ENCODE results near the gene MYO7B. TPM values are rescaled to one million over a fixed set of nuclear protein-coding genes. Genes with fewer than 3 reads are reported as not detected.

The MYO7B gene
- total RNA-seq, 1 experiment from 2014 or later: 0.05 TPM

DNA sequence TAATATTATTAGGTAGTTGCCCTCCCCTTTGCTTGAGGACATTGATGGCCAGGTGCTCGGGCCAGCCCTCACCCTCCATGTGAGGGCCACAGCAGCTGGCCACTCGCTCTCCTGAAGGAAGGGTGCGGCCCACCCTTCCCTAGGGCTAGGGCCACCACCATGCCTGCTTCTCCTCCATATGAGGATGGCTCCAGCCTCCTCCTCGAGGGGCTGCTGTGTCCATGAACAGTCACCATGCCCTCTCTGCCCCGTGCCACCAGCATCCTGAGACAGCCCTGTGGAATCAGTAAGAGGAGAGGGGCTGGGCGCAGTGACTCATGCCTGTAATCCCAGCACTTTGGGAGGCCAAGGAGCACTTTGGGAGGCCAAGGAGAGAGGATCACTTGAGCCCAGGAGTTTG is 112.8 kb downstream of the MYO7B start:
- TF ChIP-seq, protein P1, sequence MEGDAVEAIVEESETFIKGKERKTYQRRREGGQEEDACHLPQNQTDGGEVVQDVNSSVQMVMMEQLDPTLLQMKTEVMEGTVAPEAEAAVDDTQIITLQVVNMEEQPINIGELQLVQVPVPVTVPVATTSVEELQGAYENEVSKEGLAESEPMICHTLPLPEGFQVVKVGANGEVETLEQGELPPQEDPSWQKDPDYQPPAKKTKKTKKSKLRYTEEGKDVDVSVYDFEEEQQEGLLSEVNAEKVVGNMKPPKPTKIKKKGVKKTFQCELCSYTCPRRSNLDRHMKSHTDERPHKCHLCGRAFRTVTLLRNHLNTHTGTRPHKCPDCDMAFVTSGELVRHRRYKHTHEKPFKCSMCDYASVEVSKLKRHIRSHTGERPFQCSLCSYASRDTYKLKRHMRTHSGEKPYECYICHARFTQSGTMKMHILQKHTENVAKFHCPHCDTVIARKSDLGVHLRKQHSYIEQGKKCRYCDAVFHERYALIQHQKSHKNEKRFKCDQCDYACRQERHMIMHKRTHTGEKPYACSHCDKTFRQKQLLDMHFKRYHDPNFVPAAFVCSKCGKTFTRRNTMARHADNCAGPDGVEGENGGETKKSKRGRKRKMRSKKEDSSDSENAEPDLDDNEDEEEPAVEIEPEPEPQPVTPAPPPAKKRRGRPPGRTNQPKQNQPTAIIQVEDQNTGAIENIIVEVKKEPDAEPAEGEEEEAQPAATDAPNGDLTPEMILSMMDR (IDR thresholded peaks at IDR 0.05; ENCODE audit: unreplicated experiment): no peak
- no peak overlapping the region for H3K27ac Mint-ChIP-seq (ENCODE audit: unreplicated experiment)
- H3K4me3 Mint-ChIP-seq (ENCODE audit: low read depth, unreplicated experiment): no peak overlapping the region
- DNase-seq: no peak
- intact Hi-C loops (cut with micrococcal nuclease; ENCODE audit: unreplicated experiment): loop anchor here (5.0 kb wide), 1 partner anchor 451 kb away; no protein-coding TSS in a partner anchor
- no peaks in the 10 kb centered on the region for H3K9me3 Mint-ChIP-seq (ENCODE audit: low read depth, unreplicated experiment)
- CTCF ChIA-PET: no interaction called here
- H3K36me3 Mint-ChIP-seq (ENCODE audit: insufficient read depth, unreplicated experiment): no peaks in the 10 kb centered on the region
- H3K4me1 Mint-ChIP-seq (ENCODE audit: low read depth, unreplicated experiment): no peaks in the 10 kb centered on the region
- no TSS peak for BruUV-seq (replicated peaks)
- H3K27me3 Mint-ChIP-seq (ENCODE audit: unreplicated experiment): peaks cover 26% of the 10 kb centered on the region

DNA sequence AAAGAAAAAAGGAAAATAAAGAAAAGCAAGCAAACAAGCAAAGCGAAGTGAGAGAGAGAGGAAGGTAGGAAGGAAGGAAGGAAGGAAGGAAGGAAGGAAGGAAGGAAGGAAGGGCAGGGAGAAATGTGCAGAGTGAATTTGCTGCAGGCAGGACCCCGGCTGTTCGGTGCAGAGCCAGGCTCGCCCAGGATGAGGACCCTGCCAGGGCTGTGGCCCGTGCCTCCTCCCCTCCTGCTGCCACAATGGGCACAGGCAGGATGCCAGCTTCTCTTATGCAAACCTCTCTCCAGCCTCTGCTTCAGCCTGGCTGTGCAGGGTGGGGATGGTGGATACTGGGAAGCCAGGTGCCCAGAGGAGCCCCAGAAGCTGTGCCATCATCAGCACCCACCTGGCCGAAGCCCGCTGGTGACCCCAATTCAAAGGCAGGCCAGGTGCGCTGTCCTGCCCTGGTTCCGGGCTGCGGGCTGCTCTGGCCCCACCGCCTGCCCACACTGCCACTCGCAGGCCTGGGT is 113.7 kb downstream of the MYO7B start:
- TF ChIP-seq, protein P1 (IDR thresholded peaks at IDR 0.05; ENCODE audit: unreplicated experiment): no peak
- H3K9me3 Mint-ChIP-seq (ENCODE audit: low read depth, unreplicated experiment): no peaks in the 10 kb centered on the region
- no peaks in the 10 kb centered on the region for H3K36me3 Mint-ChIP-seq (ENCODE audit: insufficient read depth, unreplicated experiment)
- BruUV-seq (replicated peaks): no TSS peak
- H3K27ac Mint-ChIP-seq (ENCODE audit: unreplicated experiment): no peak overlapping the region
- no peak for DNase-seq
- H3K4me3 Mint-ChIP-seq (ENCODE audit: low read depth, unreplicated experiment): no peak overlapping the region
- intact Hi-C loops (cut with micrococcal nuclease; ENCODE audit: unreplicated experiment): loop anchor here (1.0 to 5.0 kb wide), 2 partner anchors 58 to 452 kb away; no protein-coding TSS in a partner anchor
- H3K4me1 Mint-ChIP-seq (ENCODE audit: low read depth, unreplicated experiment): no peaks in the 10 kb centered on the region
- CTCF ChIA-PET: interaction anchor here (1.1 to 2.3 kb wide), 2 partner anchors 58 to 170 kb away, joined by 3 to 17 read pairs; no protein-coding TSS in a partner anchor
- peaks cover 34% of the 10 kb centered on the region for H3K27me3 Mint-ChIP-seq (ENCODE audit: unreplicated experiment)

DNA sequence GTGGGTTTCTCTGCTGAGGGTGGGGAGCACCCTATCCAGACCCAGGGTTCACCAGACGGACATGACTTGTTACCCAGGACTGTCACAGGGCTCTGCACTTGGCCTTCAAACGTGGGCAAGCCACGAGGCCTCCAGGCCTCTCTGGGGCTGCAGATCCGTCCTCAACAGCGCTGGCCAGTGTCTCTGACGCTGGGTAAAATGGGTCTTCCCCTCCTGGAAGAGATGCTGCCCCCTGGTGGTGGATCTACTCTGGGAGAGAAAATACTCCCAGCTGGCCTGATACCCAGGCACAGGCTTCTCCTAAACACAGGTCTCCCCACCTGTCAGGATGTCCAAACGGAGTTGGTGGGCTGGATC is 114.2 kb downstream of the MYO7B start:
- Mint-ChIP-seq H3K36me3 (ENCODE audit: insufficient read depth, unreplicated experiment) (no peaks in the 10 kb centered on the region), H3K9me3 (ENCODE audit: low read depth, unreplicated experiment) (no peaks in the 10 kb centered on the region), H3K4me3 (ENCODE audit: low read depth, unreplicated experiment) (no peak overlapping the region), H3K27me3 (ENCODE audit: unreplicated experiment) (peaks cover 39% of the 10 kb centered on the region), H3K27ac (ENCODE audit: unreplicated experiment) (no peak overlapping the region), H3K4me1 (ENCODE audit: low read depth, unreplicated experiment) (no peaks in the 10 kb centered on the region)
- TF ChIP-seq, protein P1 (IDR thresholded peaks at IDR 0.05; ENCODE audit: unreplicated experiment): peak; percentile 80
- no TSS peak for BruUV-seq (replicated peaks)
- peak; percentile 92 for DNase-seq
- CTCF ChIA-PET: interaction anchor here (1.1 to 2.3 kb wide), 3 partner anchors 58 to 453 kb away, joined by 3 to 17 read pairs (median 6); no protein-coding TSS in a partner anchor
- intact Hi-C loops (cut with micrococcal nuclease; ENCODE audit: unreplicated experiment): loop anchor here (1.0 to 5.0 kb wide), 2 partner anchors 58 to 452 kb away; no protein-coding TSS in a partner anchor

DNA sequence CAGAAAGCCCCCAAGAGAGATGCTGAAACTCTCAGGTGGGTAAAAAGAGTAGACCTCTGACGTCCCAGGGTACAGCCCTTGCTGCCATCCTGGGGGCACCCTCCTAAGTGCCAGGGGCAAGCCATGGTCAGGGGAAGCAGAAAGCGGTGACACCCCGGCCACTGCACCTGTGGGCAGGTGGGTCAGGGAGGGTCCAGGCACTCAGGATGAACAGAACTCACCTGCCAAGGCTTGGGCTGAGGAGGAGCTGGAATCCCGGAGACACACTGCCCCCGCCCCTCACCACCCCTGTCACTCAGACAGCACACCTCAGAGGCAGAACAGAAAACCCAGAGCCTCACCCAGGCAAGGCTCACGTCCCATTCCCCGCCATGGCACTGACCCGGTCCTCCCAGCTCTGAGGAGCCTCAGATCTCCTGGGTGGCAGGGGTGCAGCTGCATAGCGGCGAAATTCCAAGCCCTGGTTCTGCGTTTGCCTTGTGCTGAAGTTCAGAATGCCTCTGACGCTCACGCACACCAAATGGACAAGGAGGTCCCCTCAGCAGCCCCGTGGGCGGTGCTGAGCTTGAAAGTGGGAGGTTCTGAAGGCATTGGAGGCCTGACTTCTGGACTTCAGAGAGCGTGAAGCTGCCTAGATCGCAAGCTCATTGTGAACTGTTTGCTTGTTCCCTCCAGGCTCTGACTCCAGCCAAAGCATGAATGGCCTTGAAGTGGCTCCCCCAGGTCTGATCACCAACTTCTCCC is 114.7 kb downstream of the MYO7B start:
- intact Hi-C loops (cut with micrococcal nuclease; ENCODE audit: unreplicated experiment): no loop called here
- peaks cover 45% of the 10 kb centered on the region for H3K27me3 Mint-ChIP-seq (ENCODE audit: unreplicated experiment)
- TF ChIP-seq, protein P1 (IDR thresholded peaks at IDR 0.05; ENCODE audit: unreplicated experiment): no peak
- no peak overlapping the region for H3K27ac Mint-ChIP-seq (ENCODE audit: unreplicated experiment)
- no peak for DNase-seq
- H3K9me3 Mint-ChIP-seq (ENCODE audit: low read depth, unreplicated experiment): no peaks in the 10 kb centered on the region
- H3K4me3 Mint-ChIP-seq (ENCODE audit: low read depth, unreplicated experiment): no peak overlapping the region
- no peaks in the 10 kb centered on the region for H3K36me3 Mint-ChIP-seq (ENCODE audit: insufficient read depth, unreplicated experiment)
- CTCF ChIA-PET: interaction anchor here (1.1 to 2.3 kb wide), 3 partner anchors 59 to 453 kb away, joined by 3 to 17 read pairs (median 6); no protein-coding TSS in a partner anchor
- BruUV-seq (replicated peaks): no TSS peak
- no peaks in the 10 kb centered on the region for H3K4me1 Mint-ChIP-seq (ENCODE audit: low read depth, unreplicated experiment)

Data from Calu3 (cell line).